ENCODE data around the gene USP32.
A peak's percentile ranks its signal among the peaks of the same experiment; 100 is the strongest.
"Not testable (repeated sequence)": the region's sequence is repeated elsewhere in the genome, so short reads cannot be mapped to it uniquely, and the experiment has no call there.

Gene USP32, protein sequence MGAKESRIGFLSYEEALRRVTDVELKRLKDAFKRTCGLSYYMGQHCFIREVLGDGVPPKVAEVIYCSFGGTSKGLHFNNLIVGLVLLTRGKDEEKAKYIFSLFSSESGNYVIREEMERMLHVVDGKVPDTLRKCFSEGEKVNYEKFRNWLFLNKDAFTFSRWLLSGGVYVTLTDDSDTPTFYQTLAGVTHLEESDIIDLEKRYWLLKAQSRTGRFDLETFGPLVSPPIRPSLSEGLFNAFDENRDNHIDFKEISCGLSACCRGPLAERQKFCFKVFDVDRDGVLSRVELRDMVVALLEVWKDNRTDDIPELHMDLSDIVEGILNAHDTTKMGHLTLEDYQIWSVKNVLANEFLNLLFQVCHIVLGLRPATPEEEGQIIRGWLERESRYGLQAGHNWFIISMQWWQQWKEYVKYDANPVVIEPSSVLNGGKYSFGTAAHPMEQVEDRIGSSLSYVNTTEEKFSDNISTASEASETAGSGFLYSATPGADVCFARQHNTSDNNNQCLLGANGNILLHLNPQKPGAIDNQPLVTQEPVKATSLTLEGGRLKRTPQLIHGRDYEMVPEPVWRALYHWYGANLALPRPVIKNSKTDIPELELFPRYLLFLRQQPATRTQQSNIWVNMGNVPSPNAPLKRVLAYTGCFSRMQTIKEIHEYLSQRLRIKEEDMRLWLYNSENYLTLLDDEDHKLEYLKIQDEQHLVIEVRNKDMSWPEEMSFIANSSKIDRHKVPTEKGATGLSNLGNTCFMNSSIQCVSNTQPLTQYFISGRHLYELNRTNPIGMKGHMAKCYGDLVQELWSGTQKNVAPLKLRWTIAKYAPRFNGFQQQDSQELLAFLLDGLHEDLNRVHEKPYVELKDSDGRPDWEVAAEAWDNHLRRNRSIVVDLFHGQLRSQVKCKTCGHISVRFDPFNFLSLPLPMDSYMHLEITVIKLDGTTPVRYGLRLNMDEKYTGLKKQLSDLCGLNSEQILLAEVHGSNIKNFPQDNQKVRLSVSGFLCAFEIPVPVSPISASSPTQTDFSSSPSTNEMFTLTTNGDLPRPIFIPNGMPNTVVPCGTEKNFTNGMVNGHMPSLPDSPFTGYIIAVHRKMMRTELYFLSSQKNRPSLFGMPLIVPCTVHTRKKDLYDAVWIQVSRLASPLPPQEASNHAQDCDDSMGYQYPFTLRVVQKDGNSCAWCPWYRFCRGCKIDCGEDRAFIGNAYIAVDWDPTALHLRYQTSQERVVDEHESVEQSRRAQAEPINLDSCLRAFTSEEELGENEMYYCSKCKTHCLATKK (N-terminal part only)

DNA sequence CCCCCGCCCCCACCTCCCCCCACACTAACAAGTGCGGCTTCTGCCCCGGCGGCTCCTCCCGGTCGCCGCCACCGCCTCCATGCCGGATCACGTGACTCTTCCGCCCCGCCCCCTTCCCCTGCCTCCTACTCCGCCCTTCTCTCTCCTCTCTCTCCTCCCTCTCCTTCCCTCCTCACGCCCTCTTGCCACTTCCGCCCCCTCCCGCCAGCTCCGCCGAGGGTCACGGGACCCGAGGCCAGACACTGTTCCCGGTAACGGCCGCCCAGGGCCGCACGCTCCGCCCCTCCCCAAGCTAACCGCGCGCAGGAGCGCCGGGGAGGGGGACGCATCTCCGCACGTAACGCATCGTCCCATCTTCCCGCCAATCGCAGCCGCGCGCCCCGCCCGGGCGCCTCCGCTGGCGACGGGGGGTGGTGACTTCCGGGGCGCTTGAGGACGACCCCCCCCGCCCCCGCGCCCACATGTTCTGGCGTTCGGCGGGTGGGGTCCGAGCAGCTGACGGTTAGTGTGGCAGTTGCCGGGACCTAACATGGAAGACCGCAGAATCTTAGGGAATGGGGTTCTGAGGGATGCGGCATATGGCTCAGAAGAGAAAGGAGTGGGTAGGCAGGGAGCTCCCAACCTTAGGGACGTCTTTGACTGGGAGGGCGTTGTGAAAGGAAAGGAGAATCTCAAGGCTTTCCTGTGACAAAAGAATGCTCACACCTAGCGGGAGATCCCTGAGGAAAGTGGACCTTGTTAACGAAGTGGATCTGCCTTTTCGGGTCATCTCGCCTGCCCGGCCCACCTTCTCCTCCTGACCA, at the start of gene USP32:
Gene USP32, minus strand, starts transcription at position 92 of the 803 bp plus-strand sequence. CDS start 194 bp downstream, outside the sequence.
- DNase-seq, result peak; percentile 99

DNA sequence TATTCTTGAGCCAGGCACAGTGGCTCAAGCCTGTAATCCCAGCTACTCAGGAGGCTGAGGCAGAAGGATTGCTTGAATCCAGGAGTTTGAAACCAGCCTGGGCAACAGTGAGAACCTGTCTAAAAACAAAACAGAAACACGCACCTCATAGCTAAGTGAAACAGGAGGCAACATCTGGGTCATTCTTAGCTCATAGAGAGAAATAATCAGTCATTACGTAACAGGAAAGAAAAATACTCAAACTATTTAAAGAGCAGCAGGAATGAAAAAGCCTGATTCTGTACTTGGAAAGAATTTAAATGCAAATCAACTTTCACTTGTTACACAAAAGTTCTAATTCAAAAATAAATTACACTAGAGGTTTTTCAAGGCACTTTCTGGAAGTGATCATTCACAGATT, 47.6 kb upstream of the USP32 start:
- no peak for DNase-seq

DNA sequence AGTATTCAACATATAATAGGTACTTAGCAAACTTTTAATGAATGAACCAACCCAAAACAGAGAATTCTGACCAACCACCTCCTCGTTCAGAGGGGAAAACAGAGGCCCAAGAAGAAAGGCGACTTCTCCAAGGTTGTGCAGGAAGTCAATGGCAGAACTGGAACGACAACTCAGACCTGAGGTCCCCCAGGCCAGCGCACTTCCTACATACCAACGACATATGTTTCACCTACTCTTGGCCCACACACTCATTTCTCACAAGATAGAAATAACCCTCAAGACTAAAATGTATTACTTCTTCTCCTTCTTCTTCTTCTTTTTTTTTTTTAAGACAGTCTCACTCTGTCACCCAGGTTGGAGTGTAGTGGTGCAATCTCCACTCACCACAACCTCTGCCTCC, 44.7 kb upstream of the USP32 start:
- no peak for DNase-seq

DNA sequence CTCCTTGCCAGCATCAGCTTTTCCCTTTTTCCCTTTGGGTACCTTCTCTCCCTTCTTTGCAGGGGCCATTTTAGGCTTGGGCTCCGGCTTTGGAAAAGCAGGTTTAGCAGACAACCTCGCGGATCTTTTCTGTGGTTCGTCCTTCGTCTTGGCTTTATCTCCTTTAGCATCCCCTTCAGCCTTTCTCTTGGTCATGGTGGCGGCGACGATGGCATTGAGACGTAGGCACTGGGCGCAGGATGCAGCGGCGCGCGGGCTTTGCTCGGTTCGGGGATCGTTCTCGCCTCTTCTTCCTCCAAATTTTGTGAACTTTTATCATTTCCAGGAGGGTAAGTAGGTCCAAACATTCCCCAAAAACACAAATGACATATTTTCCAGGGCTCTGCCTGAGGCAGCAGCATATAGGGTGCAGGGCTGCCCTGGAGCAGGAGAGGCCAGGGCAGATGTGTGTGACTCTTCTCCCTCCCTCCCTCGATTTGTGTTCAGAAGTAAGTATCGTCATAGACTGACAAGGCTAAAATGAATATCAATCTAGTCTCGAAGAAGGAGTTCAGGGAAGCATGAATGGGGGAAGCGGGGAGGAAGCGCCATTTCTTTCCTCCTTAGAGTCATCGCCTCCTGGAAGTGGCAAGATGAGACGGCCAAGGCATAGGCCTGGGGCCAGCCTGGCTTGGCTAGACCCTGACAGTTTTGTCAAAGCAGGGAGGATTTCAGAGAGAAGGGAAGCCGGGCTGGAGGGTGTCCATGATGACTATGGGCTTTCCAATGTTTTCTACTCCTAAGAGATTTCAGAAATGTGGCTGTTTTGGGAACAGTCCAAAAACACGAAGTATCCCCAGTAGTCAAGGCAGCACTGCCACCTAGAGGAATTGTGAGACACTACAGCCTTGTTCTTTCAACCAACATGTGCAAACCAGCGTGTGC, 43.6 kb upstream of the USP32 start:
- DNase-seq, result peak; percentile 47 to 58

DNA sequence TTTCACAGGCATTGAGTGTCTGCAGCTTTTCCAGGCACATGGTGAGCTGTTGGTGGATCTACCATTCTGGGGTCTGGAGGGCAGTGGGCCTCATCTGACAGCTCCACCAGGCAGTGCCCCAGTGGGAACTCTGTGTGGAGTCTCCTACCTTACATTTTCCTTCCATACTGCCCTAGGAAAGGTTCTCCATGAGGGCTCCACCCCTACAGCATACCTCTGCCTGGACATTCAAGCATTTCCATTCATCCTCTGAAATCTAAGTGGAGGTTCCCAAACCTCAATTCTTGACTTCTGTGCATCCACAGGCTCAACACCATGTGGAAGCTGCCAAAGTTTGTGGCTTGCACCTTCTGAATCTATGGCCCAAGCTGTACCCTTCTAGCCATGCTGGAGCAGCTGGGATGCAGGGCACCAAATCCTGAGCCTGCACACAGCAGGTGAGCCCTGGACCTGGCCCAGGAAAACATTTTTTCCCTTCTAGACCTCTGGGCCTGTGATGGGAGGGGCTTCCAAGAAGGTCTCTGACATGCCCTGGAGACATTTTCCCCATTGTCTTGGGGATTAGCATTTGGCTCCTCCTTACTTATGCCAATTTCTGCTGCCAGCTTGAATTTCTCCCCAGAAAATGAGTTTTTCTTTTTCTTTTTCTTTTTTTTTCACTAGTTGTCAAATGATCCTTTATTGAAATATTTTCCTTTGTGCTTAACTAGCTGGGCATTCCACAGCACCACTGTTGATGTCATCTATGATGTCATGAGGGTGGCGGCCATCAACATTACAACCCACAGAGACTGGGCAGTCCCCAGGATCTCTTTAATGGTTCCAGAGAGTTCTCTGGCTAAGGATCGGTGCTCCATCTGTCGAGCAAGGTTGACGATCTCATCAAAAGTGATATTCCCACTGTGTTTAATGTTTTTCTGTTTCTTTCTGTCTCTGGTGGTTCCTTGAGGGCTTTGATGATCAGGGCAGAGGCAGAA, 41.4 kb upstream of the USP32 start:
- not testable (repeated sequence) for DNase-seq

DNA sequence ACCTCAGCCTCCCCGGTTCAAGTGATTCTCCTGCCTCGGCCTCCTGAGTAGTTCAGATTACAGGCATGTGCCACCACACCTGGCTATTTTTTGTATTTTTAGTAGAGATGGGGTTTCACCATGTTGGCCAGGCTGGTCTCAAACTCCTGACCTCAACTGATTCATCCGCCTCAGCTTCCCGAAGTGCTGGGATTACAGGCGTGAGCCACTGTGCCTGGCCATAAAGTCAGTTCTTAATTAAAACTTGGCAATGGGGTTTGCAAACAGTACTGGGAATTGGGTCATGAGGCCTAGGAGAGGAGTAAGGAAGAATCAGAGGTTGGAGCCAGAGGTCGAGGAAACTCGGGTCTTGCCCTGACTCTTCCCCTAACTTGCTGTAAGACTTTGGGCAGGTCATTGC, 38.6 kb upstream of the USP32 start:
- DNase-seq, result not testable (repeated sequence)

DNA sequence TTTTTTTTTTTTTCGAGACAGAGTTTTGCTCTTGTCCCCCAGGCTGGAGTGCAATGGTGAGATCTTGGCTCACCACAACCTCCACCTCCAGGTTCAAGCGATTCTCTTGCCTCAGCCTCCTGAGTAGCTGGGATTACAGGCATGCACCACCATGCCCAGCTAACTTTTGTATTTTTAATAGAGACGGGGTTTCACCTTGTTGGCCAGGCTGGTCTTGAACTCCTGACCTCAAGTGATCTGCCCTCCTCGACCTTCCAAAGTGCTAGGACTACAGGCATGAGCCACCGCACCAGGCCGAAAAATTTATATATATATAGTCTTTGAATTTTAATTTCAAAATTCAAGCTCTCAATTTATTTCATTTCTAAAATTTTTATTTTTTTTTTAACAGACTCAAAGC, 36.6 kb upstream of the USP32 start:
- DNase-seq, result not testable (repeated sequence)

DNA sequence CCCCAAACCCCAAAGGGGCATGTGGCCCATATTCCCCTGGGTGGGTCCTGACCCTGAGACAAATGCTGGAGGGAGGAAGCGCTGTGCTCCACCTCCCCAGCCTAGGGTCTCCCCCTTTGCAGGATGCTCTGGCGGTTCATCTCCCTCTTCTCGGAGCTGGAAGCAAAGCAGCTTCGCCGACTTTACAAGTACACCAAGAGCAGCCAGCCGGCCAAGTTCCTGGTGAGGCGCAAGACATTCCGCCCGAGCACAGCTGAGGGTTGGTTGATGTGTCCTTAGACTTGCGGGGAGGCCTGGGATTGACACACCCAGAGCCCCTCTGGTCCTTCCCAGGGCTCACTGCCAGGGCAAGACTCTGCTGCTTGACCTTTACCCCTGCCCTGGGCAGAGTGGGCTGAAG, 34.7 kb upstream of the USP32 start:
- no peak for DNase-seq

DNA sequence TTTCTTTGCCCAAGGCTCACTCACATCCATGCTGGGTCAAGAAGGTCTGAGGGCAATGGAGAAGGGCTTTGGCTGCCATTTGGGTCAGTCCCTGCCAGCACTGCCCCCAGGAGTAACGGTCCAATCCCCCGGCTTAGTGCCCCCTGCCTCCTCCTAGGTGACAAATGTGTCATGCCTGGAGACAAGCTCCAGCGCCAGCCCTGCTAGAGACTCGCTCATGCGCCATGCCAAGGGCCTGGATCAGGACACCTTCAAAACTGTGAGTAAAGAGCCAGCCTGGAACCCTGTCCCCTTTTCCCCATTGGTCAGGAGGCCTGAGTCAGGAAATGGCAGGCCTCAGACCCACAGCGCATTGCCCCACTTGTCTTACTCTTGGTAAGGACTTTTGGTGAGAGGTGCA, 33.7 kb upstream of the USP32 start:
- no peak for DNase-seq

DNA sequence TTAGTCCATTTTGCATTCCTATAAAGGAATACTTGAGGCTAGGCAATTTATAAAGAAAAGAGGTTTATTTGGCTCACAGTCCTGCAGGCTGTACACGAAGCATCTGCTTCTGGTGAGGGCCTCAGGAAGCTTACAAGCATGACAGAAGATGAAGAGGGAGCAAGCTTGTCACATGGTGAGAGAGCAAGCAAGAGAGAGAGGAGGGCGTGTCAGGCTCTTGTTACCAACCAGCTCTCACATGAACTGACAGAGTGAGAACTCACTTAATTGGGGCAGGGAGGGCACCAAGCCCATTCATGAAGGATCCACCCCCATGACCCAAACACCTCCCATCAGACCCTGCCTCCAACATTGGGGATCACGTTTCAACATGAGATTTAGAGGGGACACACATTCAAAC, 31.9 kb upstream of the USP32 start:
- no peak for DNase-seq

DNA sequence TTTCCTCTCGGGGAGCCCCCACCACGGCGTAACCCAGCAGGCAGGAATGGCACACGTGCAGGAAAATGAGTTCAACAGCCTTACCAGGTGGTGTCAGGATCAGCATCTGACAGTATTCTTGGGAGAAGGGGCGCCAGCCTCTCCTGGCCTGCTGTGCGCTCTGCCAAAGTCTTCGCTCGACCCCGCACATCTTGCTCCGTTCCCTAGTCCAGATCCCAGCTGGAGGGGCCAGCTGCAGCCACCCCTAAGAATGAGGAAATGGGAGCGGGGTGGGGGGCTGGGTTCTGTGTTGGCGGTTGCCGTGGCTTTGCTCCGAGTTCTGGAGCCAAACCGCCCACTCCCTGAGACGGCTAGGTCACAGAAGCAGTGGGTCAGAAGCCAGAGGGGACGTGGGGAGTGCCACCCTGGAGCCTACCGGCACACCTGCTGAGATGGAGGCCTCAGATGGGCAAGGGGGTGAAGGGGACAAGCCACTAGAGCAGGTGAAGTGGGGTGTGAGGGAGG, 30.3 kb upstream of the USP32 start, which contains the start of gene CHCT1:
Gene CHCT1, plus strand, starts transcription at position 328 of the 504 bp plus-strand sequence. Its CDS starts 104 bp downstream, at position 432.
- DNase-seq, result no peak

DNA sequence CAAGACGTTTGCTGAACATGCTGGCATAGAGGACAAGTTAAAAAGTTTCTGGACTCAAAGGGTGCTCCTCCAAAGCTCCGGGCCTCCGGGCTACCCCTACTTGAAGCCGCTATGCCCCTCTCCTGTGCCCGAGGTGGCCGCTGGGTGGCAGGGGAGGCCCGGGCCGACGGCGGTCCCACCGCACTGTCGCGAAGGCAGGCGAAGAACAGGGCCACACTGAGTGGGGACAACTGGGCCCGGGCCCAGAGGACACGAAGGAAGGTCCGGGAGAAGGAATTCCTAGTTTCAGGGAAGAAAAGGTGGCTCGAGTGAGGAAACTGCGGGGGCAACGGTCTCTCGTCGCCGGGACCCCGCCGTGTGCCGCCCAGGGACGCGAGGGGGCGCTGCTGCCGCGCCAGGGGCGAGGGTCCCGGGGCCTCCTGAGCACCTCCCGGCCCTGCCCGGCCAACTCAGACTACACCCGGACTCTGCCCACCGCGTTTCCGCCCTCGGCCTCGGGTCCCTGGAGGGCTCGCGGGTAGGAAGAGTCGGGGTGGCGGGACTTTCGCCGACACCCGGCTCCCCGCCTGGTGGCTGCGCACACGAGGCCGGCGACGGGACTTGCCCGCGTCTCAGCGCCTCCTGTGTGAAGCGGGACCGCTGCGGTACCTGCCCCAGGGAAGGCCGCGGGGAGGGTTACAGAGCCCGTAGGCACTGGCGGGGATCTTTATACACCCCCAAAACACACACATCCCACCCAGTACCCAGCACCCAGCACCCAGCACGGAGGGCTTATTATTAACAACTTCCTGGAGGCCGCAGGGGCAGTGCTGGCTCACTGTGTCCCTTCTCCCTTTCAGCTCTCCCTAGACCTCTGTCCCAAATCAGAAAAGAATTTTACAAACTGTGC, 29.6 kb upstream of the USP32 start:
- DNase-seq, result peak; percentile 79 to 82

DNA sequence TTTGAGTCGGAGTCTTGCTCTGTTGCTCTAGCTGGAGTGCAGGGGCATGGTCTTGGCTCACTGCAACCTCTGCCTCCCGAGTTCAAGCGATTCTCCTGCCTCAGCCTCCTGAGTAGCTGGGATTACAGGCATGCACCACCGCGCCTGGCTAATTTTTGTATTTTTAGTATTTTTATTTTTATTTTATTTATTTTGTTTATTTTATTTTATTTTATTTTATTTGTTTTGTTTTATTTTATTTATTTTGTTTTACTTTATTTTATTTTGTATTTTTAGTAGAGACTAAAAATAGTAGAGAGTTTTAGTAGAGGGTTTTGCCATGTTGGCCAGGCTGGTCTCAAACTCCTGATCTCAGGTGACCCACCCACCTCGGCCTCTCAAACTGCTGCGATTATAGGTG, 27.9 kb upstream of the USP32 start:
- not testable (repeated sequence) for DNase-seq

DNA sequence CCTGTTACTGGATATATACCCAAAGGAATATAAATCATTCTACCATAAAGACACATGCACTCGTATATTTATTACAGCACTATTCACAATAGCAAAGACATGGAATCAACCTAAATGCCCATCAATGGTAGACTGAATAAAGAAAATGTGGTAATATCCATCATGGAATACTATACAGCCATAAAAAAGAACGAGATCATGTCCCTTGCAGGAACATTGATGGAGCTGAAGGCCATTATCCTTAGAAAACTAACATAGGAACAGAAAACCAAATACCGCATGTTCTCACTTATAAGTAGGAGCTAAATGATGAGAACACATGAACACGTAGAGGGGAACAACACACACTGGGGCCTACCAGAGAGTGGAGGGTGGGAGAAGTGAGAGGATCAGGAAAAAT, 27.1 kb upstream of the USP32 start:
- not testable (repeated sequence) for DNase-seq

DNA sequence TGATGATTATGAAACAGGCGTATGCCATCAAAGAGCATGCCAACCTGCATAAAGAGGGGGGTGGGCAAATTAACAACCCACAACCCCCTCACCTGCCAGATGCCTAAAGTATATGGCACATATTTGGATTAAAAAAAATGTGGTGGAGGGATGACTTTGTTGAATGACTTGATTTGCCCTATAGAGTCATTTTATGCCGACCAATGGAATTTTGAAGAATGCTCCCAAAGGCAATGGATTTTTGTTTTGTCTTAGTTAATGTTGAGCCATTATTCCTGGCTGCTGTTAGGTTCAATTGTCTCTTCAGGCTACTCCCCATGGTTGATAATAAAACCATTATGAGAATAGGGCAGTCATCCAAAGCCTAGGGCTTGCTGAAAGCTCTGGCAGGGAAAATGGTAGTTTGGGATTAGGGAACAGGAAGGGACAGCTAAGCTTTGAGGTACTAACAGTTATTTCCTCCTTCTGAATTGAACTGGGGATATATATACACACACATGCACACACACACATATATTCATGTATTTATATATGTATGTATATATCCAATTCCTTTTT, 24.5 kb upstream of the USP32 start:
- no peak for DNase-seq

DNA sequence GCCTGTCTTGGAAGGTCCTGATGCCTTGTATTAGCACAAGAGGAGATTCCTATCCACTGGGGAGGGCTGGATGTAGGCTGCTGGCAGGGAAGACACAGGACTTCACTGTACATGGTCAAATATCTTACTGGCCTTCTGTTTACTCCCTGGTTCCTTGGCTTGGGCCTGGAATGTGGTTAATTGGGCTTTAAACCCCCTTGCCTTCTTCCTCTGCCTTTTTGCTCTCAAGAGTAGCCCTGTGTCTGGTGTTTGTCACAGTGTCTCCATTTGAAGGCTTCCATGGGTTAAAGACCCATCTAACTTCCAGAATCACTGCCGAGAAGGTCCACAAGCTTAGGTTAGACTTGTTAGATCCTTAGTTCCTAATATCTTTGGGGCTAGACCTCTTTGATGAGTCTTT, 23.2 kb upstream of the USP32 start:
- DNase-seq, result no peak

DNA sequence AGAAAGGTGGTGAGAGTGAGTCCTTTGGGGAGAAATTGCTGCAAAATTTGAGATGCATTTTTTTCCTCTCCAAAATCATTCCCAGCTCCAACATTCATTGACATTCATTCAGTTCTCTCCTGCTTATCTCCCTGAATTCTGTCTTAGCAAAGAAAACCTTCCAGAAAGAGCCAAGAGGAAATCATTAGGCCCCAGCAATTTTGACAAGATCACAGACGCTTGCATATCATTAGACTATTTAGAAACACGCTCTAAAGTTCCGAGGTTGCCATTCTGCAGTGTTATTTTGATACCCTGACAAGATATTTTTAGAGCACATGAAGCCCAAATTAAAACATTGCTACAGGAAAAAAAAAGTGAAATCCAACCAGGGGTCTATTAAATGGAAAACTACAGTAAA, 20.8 kb upstream of the USP32 start:
- no peak for DNase-seq

DNA sequence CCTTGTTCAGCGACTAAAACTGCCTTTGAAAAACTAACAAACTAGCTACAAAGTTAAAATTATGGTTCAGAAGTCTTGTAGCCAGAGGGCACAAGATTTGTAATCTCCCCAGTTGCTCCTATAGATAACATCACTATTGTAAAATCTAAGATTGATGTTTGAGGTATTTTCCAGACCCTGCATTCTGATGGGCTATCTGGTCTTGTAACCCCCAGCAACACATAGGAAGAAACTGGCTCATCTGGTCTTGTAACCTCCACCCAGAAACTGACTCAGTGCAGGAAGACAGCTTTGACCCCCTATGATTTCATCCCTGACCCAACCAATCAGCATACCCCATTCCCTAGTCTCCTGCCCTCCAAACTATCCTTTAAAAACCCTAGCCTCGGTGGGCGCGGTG, 18.1 kb upstream of the USP32 start:
- DNase-seq, result no peak

Data from stimulated activated CD4-positive, alpha-beta T cell treated with anti-CD3 and anti-CD28 coated beads, Interleukin-2, amount 100 ng/mL, for 24 hours (primary cell).